HCEC 1CT (cell line): ENCODE results near the gene SLC25A31.

ENCODE experiments used
- DNase-seq: peaks from one replicate; pipeline ENCODE4 v3.0.0-alpha.2; 2017

SLC25A31 gene

DNA sequence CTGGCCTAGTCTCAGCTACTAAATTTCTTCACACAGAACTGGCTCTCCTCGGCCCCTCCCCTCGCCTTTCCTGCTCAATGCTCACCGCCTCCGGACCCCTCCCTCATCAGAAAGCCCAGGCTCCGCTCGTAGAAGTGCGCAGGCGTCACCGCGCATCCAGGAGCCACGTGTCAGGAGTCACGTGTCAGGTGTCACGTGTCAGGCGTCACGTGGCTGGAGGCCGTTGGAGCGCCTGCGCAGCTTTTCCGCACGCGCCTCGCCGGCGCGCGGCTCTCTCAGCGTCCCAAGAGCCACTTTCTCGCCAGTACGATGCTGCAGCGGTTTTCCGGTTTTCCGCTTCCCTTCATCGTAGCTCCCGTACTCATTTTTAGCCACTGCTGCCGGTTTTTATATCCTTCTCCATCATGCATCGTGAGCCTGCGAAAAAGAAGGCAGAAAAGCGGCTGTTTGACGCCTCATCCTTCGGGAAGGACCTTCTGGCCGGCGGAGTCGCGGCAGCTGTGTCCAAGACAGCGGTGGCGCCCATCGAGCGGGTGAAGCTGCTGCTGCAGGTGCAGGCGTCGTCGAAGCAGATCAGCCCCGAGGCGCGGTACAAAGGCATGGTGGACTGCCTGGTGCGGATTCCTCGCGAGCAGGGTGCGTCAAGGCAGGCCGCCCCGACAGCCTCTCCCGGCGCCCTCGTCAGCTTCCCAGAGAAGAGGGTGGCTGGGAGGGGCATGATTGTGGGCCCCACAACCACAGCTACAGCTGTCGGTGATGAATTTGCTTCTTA is at the start of gene SLC25A31:
Gene SLC25A31, plus strand, starts transcription at position 259 of the 772 bp plus-strand sequence. Its CDS starts 146 bp downstream, at position 405.
- no peak for DNase-seq

GRCh38 chr4:127685292-127685691 is 44.9 kb upstream of the SLC25A31 start:
- peak; percentile 10 for DNase-seq

- DNase-seq: peak; percentile 41
Measured at GRCh38 chr4:127686658-127687057, 43.5 kb upstream of the SLC25A31 start.

DNA sequence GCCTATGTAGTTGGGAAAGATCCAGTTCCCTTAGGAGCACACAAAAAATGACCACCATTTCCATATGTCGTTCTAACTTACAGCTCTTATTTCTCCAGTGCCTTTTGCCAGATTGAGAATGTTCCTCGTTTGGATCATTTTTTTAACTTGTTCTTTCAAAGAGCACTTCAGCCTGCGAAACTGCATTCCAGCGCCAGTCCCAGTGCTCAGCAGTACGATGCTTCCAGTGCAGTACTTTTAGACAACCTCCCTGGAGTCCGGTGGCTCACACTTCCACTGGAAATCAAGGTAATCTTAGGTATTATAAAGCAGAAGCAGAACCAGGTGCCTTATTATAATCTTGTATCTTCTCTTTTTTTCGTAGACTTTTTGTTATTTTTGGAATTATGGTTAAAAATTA is 42.6 kb upstream of the SLC25A31 start:
- no peak for DNase-seq

- peak; percentile 82 for DNase-seq
Measured at GRCh38 chr4:127698789-127699200, 31.4 kb upstream of the SLC25A31 start.

- DNase-seq: peak; percentile 65
Measured at GRCh38 chr4:127708985-127709384, 21.2 kb upstream of the SLC25A31 start.

DNA sequence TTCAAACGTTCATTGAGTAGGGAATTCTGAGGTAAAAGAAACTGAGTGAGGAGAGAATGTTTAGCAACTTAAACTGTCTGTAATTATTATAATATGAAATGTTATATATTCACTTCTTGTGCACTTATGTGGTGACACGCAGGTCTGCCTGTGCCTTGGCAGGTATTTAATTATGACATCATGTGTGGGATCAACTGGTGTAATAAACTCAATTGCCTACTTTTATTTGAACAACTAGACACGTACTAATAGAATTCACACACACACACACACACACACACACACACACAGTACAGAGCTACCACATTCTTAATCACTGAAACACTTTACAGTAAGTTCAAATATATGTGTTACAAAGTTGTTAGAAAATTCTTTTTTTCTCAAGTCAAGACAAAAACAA is 20.7 kb upstream of the SLC25A31 start:
- no peak for DNase-seq

GRCh38 chr4:127731406-127731805 is 1.2 kb downstream of the SLC25A31 start:
- DNase-seq: no peak

DNA sequence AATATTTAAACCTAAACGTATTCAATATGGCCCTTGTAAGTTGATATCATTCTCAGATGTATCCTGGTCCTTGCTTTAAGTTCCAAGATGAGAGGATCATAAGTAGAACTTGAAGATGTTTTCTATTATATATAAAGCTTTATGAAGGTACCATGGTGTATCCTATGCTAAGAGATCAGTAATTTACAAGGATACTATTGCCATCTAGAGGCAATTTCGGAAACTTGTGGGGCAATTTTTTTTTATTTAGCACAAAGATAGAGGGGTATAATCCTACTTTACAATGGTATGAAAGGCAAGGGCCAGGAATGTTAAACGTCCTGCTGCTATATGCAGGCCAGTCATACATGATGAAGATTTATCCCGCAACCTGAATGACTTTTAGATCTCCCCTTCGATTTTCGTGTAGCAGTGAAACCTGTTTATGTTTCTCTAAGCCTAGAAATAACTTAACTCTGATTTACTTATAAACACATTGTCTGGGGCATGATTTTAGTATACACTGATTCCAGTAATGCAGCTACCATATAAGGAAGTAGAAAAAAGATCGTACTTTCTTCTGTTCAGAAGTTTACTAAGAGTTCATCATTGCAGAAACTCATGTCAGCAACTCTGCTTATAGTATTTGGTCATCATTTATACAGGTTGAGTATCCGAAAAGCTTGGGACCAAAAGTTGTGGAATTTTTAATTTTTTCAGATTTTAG is 2.6 kb downstream of the SLC25A31 start:
- DNase-seq: peak; percentile 33

GRCh38 chr4:127734976-127735375 is 4.8 kb downstream of the SLC25A31 start:
- no peak for DNase-seq

- DNase-seq: no peak
Measured at GRCh38 chr4:127737295-127737694, 7.1 kb downstream of the SLC25A31 start.

GRCh38 chr4:127741247-127741646 is 11.0 kb downstream of the SLC25A31 start:
- no peak for DNase-seq

DNA sequence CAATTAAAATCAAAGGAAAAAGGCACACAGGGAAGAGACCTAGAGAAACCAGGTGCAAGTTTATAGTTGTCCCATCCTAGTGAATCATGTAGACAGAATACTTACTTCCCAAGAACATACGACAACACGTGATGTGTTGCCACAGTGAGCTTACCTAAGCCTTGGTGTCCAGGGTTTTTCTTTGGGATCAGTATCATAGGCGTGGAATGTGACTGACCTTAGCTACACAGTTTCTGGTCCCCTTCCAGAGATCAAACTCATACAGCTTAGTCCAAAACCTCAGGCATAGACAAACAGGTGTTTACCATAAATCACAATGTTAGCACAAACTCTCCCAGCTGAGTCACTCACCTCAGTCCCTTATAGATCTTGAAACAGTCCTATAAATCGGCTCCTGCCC is 17.7 kb downstream of the SLC25A31 start:
- no peak for DNase-seq

- no peak for DNase-seq
Measured at GRCh38 chr4:127748957-127749356, 18.8 kb downstream of the SLC25A31 start.

DNA sequence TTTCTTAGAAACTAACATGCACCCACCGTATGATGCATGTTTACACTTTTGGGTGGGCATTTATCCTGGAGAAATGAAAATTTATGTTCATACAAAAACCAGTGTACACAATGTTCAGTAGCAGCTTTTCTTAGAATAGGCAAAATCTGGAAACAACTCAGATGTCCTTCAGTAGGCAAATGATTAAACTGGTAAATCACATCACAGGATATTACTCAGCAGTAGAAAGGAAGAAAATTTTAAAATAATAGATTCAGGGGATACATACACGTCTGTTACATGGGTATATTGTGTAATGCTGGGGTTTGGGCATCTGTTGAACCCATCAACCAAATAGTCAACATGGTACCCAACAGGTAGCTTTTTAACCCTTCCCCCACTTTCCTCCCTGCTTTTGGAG is 26.7 kb downstream of the SLC25A31 start:
- DNase-seq: no peak

DNA sequence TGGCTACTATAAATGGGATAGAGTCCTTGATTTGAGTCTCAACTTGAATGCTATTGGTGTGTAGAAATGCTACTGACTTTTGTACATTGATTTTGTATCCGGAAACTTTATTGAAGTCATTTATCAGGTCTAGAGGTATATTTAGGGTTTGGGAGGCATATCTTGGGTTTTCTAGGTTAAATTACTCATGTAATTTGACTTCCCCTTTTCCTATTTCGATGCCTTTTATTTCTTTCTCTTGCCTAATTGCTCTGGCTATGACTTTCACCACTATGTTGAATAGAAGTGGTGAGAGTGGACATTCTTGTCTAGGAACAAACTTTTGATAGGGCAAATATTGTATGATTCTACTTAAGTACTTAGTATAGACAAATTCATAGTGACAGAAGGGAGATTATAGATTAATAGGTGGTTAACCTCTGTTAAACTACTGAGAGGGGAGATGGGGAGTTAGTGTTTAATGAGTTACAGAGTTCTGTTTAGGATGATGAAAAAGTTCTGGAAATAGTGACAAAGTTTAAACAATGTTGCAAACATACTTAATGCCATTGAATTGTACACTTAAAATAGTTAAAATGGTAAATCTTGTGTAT is 29.1 kb downstream of the SLC25A31 start:
- DNase-seq: no peak

- no peak for DNase-seq
Measured at GRCh38 chr4:127759893-127760292, 29.7 kb downstream of the SLC25A31 start.

DNA sequence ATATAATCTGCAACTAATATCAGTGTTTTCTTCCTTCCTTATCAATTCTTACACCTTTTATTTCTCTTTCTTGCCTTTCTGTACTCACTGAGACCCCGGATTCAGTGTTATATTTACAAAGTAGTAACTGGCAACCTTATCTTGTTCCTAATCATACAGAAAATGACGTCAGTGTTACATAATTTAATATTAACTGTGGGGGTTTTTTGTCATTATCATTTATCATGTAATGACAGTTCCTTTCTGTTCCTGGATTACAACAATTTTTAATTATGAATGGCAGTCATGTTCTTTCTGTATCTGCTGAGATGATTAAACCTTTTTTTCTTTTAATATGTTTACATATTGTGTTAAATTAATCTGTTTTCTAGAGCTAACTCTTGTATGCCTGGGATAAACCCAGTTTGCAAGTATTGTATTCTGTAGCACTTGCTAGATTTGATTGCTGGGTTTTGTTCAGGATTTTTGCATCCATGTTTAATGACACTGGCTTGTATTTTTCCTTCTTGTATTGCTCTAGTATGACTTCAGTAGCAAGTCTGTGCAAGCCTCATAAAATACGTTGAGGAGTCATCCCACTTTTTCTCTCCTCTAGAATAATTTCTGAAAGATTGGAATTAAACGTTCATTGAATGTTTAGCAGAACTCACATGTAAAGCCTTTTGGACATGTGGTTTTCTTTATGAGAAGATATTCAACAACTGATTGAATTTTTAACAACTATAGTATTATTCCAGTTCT is 41.5 kb downstream of the SLC25A31 start:
- no peak for DNase-seq

DNA sequence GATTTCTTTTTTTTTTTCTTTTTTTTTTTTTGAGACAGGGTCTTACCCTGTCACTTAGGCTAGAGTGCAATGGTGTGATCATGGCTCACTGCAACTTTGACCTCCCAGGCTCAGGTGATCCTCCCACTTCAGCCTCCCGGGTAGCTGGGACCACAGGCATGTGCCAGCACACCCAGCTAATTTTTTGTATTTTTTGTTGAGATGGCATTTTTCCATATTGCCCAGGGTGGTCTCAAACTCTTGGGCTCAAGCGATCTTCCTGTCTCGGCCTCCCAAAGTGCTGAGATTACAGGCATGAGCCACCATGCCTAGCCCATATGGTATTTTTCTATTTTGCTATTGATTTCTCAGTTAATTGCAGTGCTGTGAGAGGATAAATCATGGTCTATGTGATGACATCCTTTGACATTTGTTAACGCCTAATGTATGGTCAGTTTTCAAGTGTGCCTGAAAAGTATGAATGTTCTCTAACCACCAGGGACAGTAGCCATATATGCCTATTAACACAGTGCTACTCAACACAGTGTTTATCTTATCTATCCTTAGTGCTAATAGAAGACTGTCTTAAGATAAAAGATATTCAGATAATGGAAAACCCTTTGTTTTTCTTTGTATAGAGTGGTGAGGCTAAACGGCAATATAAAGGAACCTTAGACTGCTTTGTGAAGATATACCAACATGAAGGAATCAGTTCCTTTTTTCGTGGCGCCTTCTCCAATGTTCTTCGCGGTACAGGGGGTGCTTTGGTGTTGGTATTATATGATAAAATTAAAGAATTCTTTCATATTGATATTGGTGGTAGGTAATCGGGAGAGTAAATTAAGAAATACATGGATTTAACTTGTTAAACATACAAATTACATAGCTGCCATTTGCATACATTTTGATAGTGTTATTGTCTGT is 42.8 kb downstream of the SLC25A31 start:
- no peak for DNase-seq

DNA sequence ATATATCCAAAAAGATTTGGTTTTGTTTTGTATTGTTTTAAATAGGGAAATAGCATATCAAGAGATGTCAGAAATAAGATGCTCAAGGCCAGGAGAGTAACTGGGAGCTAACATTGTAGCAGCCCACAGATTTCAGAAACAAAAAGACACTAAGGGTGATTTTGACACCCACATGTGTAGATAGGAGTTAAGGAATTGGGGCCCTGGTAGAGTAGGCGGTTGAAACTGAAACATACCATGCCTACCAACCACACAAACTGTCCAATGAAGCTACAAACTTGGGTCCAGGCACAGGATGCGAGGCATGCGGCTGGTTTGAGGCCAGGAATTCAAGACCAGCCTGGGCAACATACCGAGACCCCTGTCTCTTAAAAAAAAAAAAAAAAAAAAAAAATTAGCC is 45.6 kb downstream of the SLC25A31 start:
- DNase-seq: no peak

- DNase-seq: no peak
Measured at GRCh38 chr4:127776620-127777019, 46.4 kb downstream of the SLC25A31 start.

DNA sequence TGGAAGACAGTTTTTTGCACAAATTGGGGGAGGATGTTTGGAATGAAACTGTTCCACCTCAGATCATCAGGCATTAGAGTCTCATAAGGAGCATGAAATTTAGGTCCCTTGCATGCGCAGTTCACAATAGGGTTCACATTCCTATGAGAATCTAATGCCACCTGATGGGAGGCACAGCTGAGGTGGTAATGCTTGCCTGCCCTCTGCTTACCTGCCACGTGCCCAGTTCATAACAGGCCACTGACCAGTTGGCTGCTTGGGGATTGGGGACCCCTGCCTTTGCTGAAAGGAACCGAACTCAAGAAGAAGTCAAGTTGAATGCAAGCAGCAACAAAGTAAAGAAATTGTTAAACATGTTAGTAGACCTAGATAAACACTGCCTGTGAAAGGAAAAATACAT is 47.3 kb downstream of the SLC25A31 start:
- no peak for DNase-seq
